ENCODE results near the gene KCNMA1. TPM values are rescaled to one million over a fixed set of nuclear protein-coding genes. Genes with fewer than 3 reads are reported as not detected.

KCNMA1 gene
- polyA plus RNA-seq, 3 donors, result 3.1 to 4.1 (median 3.9) TPM

DNA sequence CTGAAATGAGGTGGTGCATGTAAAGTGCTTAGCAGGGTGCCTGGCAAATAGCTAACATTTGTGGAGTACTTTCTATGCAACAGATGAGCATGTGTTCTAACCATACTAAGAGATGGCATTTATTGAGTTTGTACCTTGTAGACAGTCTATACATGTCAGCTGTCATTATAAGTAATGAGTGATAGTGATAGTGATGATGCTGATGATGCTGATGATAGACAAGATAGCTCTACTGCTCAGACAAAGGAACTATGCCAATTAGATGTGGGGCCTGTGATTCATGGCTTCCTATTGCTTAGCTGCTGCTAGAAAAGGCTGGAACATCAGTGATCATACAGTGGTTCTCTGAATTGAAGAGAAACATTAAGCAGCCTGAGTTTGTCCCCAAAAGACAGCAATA lies 585.8 kb downstream of the KCNMA1 start:
- DNase-seq (ENCODE audit: low read depth in 3 of 3, low spot score in 2 of 3), result no peak

- no peak for DNase-seq (ENCODE audit: low read depth in 3 of 3, low spot score in 2 of 3)
These were observed 587.7 kb downstream of the KCNMA1 start for GRCh38 chr10:77049896-77050295.

DNA sequence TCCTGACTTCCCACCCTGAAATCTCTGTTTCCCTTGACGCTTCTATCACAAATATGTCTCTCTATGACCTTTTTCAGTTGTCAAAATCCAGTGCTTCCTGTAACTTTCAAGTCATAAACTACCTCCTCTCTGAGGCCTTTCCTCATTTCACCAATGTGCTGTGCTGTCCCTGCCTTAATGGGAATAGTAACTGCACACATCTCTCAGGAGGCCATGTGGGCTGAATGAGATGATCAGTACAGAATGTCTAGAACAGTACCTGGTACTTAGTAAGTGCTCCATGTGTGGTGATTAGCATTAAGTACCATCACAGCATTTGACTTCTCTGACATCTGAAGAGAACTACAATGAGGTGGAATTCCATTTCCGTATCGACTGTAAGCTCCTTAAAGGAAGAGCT lies 588.5 kb downstream of the KCNMA1 start:
- no peak for DNase-seq (ENCODE audit: low read depth in 3 of 3, low spot score in 2 of 3)

DNA sequence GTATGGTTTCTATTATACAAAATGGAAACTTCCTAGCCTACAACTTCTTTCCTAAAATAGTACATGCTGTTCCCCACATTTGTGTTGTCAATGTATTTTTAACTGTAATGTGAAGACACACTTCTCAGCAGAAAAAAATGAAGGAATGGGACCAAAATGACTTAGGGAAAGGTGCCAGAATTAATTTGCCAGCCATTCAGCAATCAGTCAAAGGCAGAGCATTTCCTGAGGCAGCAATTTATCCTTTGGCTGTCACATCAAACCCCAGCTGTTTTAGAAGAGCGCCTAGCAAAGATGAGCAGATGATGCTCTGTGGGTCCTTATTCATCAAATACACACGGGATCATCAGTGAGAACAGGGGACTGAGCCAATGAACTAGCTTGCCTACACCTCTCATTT lies 592.5 kb downstream of the KCNMA1 start:
- no peak for DNase-seq (ENCODE audit: low read depth in 3 of 3, low spot score in 2 of 3)

DNA sequence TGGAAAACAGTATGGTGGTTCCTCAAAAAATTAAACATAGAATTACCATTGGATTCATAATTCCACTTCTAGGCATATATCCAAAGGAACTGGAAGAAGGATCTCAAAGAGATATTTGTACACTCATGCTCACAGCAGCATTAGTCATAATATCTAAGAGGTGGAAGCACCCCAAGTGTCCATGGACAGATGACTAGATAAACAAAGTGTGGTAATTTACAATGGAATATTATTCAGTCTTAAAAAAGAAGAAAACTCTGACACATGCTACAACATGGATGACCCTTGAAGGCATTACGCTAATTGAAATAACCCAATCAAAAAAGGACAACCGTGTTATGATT lies 594.2 kb downstream of the KCNMA1 start:
- DNase-seq (ENCODE audit: low read depth in 3 of 3, low spot score in 2 of 3), result no peak

DNA sequence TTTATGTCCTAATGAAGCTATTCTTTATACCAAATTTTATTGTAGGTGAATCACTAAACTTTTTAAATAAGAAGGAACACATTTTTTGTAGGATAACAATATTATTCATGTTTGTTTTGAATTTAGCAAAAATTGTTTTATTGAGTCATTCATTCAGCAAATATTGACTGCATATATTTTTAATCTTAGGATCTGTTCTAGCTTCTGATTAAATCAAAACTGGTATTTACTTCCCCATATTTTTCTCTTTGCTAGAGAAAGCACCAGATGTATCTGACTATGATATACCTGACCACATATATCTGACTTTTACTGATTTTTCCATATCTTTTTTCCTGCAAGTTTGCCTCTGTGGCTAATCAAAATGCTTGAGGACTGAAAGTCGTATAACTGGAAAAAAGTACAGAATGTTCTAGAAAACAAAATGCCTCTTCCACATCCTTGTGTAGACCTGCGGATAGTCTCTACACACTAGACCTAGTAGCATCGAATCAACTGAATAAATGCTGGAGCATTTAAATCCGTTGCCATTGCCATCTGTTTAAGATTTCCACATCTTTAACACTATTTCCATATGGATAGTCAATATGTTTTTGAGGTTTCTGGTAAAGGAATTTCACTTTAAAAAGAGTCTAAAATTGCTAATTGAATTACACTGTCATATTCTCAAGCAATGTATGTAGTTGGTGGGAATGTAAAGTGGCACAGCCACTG lies 594.7 kb downstream of the KCNMA1 start:
- no peak for DNase-seq (ENCODE audit: low read depth in 3 of 3, low spot score in 2 of 3)

DNA sequence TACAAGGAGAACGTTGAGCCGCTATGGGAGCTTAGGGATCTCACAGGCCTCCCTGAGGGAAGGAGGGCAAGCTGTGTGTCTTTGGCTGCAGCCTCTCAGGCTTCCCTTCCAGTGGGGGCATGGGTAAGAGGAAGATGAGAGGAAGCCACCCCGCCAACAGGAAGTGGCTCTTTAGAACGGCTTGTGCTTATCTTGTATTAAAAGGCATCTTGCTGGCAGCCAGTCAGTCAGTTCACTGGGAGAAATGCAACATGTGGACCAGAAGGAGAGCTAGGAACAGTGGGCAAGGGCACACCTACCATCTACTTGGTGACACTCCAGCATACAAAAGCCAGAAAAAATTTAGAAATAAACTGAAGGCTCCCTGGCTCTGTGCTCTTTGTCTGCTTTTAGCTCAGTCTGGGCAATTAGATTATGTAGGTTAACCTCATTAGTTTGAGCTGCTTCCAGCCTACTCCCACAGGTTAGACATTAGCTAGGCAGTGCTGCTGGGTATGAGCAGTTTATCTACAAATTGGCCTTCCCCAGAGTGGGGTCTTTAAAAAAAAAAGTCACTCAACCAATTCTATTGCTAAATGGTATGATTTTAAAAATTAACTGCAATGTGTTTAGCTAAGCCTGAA lies 595.9 kb downstream of the KCNMA1 start:
- DNase-seq (ENCODE audit: low read depth in 3 of 3, low spot score in 2 of 3), result no peak

- no peak for DNase-seq (ENCODE audit: low read depth in 3 of 3, low spot score in 2 of 3)
These were observed 599.2 kb downstream of the KCNMA1 start for GRCh38 chr10:77038407-77038806.

- no peak for DNase-seq (ENCODE audit: low read depth in 3 of 3, low spot score in 2 of 3)
These were observed 599.7 kb downstream of the KCNMA1 start for GRCh38 chr10:77037735-77038403.

DNA sequence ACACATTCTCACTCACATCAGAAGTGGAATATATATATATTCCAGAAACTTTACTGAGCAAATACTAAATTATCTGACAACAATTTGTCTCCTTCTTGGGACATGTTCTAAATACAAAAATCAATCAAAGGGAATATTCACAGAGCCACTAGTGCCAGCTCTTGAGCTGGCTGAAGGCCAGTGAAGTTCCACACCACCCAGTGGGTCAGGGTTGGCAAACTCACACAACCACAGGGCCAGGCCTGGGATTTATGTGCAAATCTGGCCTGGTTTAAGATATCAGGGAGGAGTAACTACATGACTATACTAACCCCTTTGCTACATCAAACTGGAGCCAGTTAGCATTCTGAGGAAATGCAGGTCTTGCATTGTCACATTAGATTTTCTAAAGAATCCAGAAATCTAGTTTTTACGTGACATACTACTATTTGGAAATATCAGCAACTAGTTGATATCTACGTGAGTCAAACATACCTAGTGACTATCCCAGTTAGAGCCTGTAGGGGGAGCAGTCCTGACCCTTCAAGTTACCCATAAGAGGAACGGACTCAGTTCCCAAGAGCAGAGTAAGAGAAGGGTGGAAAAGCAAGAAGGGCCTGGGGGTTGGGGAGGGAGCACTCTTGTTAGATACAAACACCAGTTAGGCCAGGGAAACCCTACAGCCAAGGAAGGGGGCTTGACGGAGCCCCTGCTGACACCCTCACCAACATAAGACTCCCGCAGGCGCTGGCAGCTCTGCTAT lies 600.4 kb downstream of the KCNMA1 start:
- DNase-seq (ENCODE audit: low read depth in 3 of 3, low spot score in 2 of 3), result no peak

- DNase-seq (ENCODE audit: low read depth in 3 of 3, low spot score in 2 of 3), result no peak
These were observed 601.3 kb downstream of the KCNMA1 start for GRCh38 chr10:77036276-77036675.

DNA sequence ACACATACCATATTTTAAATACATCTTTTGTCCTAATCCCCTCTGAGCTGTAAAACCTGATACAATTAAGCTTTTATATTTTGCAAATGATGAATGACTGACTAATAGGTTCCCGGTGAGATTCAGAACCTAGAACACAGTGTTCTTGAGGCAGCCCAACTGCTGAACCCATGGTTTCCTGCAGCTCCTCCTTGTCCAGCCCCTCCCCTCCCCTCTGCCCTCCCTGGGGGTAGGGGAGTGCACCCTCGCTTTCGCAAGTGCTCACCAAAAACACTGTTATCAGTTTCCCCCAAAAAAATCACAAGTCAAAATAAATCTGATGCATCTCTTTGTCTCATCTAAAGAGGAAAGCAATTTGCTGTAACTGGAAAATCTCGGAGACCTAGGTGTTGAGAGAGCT lies 602.8 kb downstream of the KCNMA1 start:
- no peak for DNase-seq (ENCODE audit: low read depth in 3 of 3, low spot score in 2 of 3)

DNA sequence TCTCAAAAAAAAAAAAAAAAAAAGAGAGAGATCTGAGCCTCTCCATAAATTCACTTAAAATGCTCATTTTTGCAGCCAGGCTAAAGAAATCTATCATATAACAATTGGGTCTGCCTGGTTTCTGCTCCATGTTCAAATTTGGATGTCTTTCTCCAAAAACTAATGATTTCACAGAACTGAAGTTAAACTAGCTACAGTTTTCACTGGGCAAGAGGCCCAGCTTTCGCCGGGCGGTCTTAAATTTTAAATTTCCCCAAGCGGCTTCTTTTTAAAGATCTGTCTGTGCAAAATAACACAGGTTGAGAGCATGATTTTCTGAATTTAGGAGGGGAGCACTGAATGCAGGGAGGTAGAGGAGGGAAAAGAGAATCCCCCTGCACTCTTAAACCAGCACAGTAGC lies 603.4 kb downstream of the KCNMA1 start:
- DNase-seq (ENCODE audit: low read depth in 3 of 3, low spot score in 2 of 3), result no peak

DNA sequence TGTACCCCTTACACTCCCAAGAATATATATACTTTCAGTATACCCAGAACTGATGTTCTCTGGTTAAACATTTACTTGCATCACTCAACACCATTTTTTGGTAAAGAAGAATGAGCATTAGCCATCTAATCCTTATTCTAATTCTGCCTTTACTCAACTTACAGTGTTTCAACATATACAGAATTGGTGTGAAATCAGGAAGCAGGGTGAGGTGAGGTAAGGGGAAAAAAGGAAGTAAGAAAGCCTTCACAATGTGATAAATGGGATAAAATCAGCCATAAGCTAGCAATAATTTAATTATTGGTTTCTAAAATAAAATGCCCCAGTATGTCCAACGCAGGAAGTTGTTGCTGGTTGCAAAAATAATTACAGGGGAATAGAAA lies 605.4 kb downstream of the KCNMA1 start:
- DNase-seq (ENCODE audit: low read depth in 3 of 3, low spot score in 2 of 3), result no peak

DNA sequence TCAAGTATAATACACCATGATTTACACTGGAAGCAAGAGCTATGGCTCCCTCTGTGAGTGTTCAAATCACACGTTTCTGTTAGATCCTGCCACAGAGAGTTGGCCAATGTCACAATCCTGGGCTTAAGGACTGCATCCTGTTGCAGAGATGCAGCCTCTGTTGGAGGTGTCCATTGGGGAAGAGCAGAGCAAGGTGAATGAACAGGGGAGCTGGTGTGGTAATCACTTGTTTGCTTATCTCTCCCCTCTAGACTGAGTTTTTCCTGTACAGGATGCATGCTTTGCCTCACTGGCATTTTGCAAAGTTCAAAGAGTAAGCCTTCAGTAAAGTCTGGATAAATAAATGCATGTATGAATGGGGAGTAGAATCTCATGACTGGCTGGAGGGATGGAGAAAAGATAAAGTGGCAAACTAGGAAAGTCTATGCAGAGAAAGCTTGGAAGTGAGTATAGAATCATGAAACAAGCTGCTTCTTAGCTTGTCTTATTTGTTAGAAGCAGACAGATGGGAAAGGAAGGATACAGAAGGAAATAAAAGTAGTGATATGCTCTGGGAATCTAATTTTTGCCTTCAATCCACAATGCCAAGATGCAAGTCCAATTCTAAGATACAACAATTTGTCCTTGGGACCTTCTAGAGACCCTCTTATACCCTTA lies 605.9 kb downstream of the KCNMA1 start:
- DNase-seq (ENCODE audit: low read depth in 3 of 3, low spot score in 2 of 3), result no peak

DNA sequence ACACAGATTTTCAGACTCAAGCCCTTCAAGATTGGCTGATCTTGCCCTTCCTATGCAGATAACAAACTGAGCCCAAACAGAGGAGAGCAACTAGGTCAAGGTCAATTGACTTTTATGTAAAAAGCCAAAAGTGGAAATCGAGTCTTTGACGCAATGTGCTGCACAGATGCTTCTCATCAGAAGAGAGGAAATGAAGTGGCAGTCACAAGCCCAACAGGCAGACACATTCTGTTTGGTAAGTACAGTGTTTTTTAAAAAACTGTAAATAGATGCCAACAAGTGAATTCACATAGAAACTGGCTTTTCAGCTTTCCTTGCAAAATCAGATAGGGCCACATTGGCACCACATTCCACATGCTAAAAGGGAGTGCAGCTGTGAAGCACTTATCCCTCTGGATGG lies 606.6 kb downstream of the KCNMA1 start:
- no peak for DNase-seq (ENCODE audit: low read depth in 3 of 3, low spot score in 2 of 3)

- DNase-seq (ENCODE audit: low read depth in 3 of 3, low spot score in 2 of 3), result peak; percentile 53 to 65 (median 57)
These were observed 607.6 kb downstream of the KCNMA1 start for GRCh38 chr10:77029777-77030717.

DNA sequence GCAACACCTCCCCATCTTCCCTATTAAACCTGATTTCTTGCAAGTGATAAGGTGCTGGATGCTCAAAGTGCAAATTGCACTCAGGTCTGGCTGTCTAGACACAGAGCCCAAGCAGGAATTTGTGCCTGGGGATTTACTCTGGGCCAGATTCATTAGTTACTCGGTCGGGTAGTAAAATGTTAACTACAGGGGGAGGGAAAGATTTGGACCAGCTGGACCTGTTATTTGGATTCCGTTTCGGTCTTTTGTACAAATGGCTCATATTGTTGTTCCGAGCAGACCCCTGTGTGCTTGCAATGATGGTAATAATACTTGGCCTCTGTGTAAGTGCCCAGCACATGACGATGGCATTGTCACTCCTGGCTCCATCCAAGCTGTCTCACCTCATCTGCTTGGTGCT lies 609.6 kb downstream of the KCNMA1 start:
- no peak for DNase-seq (ENCODE audit: low read depth in 3 of 3, low spot score in 2 of 3)

DNA sequence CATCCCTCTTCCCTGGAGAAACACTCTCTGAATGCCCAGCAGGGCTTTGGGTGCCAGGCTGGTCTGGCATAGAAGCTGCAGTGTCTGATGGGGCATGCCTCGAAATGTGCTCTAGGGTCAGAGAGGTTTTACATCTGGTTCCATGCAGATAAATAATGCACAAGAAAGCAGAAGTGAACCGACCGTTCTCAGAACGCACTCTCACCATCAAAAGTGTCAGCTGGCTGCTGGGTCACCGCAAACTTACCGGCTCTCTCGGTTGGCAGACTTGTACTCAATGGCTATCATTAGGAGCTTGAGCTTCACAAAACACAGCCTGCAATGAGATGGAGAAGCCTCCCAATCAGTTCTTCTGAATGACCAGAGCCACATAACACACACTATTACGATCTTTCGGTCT lies 610.0 kb downstream of the KCNMA1 start:
- DNase-seq (ENCODE audit: low read depth in 3 of 3, low spot score in 2 of 3), result no peak

DNA sequence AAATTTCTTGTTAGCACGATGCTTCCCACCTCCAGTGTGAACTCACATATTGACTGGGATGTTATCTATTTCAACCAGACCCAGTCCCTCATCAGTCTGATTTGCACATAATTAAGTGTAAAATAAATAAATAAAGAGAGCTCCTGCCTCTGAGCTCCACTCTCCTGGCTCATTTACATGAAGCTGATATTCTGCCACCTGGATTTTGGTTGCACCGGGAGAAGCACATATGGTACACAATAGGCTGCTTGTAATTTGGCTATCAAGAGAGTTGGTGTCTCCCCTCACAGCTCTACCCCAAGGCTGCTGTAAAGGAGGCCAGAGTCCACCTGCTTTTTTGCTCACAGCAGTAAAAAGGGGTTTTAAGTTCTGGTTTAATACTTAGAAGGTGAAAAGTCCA lies 610.5 kb downstream of the KCNMA1 start:
- no peak for DNase-seq (ENCODE audit: low read depth in 3 of 3, low spot score in 2 of 3)
